T-helper 9 cell (primary cell): ENCODE results near the gene STK32A.

Source experiments
- DNase-seq: peaks from one replicate; pipeline ENCODE4 v3.0.0-alpha.2; 2020

Gene STK32A

DNA sequence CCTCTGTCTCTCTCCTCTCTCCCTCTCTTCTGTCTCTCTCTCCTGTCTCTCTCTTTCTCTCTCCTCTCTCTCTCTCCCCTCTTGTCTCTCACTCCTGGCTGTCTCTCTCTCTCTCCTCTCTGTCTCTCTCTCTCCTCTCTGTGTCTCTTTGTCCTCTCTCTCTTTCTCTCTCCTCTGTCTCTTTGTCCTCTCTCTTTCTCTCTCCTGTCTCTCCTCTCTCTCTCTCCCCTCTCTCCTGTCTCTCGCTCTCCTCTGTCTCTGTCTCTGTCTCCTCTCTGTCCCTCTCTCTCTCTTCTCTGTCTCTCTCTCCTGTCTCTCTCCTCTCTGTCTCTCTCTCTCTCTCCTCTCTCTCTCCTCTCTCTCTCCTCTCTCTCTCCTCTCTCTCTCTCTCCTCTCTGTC is 25.0 kb downstream of the STK32A start:
- no peak for DNase-seq

DNA sequence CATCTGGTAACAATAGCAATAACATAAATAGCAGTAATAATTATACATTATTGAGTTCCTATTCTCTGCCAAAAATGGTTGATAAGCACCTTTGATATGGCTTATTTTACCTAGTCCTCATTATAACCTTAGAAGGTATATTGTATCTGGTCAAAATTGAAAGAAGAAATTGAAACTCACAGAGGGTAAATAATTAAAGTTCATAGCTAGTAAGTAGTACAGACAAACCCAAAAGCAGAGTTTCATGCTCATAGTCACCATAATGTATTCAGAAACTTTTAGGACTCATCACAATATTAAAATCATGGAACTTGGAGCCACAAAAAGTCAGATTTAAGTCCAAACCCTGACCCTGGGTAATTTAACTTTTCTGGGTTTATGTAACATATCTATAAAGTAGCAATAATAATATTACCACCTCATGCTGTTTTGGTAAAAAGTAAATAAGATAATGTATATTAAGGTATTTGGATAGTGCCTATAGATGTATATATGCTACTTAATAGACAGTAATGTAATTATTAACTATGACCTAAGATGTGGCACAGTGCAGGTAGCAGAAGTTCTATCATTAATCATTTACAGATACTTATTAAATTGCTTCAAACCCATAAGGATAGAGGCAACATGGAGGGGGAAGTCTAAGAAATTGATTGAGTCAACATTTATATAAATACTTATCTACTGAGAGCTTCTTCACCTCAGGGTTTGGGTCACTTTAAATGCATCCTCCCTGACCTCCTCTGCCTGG is 32.4 kb downstream of the STK32A start:
- DNase-seq: no peak

DNA sequence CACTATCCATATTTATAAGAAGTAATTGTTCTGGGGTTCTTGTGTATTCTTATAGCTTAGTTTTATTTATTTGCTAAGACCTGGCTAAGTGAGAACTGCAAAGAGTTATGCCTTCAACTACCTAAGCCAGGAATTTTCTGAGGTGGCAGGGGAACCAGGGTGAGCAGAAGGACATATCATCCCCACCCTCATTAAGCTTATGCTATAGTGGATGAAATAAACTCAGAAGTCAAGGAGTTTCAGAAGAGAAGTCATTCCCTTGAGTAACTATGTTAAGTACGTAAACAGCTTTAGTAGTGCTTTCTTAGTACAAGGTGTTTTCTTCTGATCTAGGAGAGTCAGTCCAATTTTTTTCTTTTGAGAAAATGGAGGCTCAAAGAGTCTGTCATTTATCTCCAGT is 41.7 kb downstream of the STK32A start:
- DNase-seq: no peak

DNA sequence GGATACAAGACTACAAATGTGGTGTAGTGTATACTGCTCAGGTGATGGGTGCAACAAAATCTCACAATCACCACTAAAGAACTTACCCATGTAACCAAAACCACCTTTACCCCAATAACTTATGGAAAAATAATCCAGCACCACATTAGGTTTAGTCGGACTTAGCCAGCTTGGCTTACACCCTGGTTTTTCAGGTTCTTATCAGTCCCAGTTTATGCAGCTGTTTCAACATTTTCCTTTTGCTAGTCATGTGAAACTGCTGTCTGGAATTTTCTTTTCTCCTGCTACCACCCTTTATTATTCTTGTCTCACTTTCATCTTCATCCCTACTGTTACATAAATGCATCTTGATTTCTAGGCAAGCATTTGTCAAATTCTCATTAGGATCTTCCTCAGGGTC is 51.5 kb downstream of the STK32A start:
- no peak for DNase-seq

DNA sequence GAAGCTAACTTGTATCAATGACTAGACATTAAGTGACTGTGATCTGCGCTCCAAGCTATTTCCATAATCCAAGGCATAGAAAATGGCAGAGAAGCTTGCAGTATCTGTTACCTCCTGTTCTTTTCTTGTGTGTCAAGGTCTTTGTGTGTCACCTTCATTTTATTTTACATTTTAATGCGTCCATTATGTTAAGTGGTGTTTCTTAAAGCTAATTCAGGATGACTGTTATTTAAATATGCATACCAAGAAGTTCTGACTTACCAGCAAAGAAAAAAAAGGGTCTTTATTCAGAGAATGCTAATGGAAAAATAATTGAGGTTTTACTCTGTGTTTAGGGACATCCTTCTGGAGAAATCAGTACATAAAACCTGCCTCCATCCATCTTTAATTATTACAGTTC is 52.3 kb downstream of the STK32A start:
- DNase-seq: no peak

DNA sequence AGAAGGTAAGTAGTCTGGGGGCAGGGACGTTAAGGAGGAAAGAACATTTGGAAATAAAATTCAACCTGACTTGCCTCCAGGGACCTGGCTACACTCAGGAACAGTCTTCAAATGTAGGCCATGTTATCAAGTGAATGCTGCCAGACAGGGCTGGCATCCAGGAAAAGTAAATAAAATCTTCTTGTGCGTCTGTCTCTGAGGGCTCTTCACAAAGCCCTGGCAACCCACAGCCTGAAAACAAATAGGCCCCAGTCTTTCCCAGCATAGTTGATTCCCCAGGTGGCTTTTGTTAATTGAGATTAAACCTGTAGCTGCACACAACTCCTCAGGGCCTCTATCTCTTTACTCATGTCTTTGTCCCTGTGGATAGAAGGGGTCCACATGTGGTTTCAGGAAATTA is 55.4 kb downstream of the STK32A start:
- DNase-seq: no peak

DNA sequence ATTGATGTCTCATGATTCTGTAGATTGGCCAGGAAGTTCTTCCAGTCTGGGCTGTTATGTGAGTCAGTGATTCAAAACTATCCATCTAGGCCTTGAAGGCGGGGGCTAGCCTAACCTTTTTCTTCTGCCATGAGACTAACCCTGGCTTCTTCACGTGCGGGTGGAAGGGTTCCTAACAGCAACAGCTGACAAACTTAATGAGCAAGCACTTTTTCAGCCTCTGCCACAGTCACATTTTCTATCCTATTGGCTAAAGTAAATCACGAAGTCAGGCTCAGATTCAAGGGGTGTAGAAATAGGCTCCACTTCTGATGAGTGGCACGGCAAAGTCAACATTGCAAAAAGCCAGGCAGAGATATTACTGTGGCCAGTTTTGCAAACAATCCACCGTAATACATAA is 68.4 kb downstream of the STK32A start:
- DNase-seq: no peak

DNA sequence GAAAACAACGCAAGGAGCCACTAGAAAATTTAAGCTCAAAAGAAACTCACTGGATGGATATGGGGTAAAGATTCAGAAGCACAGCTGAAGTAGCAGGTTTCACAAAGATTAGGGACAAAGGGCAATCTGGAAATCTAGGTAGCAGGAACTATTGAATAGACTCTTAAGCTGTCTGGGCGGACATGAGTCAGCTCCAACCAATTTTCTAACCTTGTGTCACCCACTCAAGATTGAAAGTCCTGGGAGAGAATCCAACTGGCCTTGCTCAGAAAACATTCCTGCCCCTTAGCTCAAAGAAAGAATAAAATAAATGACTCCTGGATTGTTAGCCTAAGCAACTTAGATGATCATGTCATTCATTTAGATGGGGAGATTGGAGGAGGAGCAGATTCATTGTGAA is 69.2 kb downstream of the STK32A start:
- no peak for DNase-seq

DNA sequence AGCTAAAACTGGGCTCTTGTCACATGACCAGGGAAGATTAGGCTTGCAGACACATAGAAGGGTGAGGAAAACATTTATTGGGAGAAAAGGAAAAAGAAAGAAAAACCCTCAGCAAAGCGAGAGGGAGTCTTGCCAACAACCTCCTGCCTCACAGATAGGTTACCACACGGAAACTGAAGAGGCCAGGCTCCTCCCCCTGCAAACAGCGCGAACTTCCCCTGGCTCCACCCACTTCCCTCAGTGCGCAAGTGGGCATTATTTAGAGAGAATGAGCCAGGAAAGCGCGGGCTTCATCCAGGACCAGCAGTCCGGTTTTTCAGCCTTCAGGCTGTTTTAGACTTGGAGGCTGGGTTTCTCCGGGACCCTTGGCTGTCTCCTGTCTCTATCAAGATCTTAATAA is 70.3 kb downstream of the STK32A start:
- no peak for DNase-seq

DNA sequence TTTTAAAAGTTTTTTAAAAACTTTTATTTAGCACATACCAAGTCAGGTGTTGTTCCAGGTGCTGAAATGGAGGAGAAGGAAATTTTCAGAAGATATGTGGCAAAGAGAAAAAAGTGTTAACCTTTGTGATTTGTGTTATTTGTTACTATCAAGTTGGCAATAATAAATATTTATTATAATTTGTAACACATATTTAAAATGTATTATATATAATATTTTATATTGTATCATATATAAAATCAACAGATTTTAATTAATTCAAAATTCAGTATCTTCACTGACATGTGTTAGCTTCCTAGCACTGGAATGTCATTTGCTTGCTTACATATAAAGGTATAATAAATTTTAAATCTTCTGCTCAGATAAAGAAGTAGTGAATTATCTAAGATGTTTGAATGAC is 71.5 kb downstream of the STK32A start:
- no peak for DNase-seq

DNA sequence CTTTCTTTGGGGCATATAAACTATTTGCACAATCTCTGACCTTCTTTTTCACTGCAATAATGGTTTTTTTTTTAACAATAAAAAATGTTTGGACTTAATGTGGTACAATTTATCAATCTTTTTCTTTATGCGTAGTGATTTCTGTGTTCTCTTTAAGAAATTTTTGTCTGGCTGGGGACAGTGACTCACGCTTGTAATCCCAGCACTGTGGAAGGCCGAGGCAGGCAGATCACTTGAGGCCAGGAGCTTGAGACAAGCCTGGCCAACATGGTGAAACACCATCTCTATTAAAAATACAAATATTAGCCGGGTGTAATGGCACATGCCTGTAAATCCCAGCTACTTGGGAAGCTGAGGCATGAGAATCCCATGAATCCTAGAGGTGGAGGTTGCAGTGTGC is 72.3 kb downstream of the STK32A start:
- DNase-seq: no peak

DNA sequence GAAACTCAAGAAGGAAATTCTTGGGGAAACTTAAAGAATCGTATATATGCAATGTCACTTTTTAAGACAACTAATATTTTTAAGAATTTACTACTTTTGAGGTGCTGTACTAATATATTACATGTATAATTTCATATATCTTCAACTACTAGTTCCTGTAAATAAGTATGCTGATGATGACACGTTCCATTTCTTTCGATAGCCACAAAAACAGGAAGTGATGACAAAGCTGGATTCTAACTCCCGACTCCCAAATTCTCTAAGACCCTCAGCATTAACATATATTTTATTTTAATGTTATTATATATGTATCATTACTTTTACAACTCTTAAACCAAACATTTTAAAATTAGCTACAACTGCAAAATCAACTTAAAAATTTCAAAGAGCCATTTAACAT is 74.8 kb downstream of the STK32A start:
- no peak for DNase-seq

DNA sequence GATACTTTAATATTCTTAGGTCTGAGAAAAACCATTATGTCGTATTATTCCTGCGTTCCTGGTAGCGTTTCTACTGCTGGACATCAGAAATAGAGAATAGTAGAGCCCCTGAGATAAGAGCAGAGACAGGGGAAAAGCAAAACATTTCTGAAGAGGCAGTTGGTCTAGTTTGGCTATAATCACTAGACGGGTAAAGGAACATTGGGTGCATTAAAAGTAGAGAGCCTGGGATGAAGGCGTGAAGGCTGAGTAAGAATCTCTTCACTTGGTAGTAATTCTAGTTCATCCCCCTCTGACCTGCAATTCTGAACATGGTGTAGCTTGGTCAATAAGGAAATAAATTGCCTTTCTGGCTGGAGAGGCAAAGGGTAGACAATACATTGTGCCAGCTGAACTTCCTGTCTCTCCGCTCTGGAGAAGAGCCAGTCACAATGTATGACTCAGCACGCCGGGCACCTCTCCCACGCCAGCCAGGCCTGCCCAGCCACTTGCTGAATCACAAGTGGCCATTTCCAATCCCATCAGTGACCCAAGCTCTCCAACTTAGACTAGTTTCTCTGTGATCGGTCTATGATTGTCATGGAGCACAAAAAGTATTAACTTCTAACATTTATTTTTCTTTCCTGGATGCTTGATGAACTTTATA is 75.4 kb downstream of the STK32A start:
- DNase-seq: no peak

DNA sequence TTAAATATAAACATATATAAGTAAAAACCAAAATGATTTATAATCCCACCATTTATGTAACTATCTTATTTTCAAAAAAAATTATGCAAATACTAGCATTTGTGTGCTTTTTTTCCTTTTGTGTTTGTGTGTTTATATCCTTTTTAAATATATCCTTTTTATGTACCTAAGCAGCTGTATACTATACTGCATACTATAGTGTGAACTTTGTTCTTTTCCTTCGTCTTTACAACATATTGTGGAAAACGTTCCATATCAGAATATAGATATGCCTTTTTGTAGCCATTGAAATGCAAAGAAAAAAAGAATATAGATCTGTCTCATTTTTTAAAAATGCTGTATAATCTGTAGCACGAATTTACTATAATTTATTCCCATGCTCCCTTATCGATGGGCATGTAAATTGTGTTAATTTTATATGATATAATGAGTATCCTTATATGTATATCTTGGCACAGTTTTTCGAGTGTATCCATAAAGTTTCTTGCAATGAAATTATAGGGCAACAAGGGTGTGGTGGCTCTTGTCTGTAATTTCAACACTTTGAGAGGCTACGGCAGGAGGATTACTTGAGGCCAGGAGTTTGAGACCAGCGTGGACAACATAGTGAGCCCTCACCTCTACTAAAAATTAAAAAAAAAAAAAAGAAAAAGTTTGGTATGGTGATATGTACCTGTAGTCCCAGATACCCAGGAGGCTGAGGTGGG is 83.3 kb downstream of the STK32A start:
- no peak for DNase-seq

DNA sequence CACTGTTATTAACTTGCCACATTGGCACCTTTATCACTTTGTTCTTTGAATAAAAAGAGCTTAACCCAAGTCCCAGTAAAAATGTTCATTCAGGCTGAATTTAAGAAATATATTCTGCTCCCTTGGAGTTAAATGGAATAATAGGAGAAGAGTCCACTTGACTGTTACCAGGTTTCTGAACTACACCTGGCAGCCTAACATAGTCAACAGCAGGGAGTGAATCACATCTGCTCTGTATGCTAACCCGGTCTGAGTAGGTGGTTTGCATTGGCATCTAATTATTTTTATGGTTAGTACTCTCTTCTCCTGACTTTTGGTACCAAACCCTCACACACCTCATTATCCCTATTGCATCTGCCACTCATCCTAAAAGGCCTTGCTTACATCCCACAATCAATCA is 86.7 kb downstream of the STK32A start:
- DNase-seq: no peak

DNA sequence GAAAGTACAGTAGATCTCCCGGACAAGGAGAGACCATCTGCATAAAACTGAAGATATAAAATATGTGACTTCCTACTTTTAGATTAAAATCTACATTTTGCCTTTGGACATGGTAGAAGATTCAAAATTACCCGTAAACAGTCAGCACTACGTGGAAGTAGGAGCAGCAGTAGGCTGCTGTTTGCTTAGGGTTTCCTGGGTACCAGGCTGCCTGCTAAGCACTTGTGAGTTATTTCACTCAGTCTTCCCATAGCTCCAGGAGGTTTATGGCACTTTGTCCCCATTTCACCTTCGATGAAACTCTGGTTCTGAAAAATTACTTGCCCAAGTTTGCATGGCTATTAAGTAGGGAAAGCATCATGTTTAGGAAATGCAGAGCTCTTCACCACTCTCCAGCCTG is 92.6 kb downstream of the STK32A start:
- DNase-seq: no peak

DNA sequence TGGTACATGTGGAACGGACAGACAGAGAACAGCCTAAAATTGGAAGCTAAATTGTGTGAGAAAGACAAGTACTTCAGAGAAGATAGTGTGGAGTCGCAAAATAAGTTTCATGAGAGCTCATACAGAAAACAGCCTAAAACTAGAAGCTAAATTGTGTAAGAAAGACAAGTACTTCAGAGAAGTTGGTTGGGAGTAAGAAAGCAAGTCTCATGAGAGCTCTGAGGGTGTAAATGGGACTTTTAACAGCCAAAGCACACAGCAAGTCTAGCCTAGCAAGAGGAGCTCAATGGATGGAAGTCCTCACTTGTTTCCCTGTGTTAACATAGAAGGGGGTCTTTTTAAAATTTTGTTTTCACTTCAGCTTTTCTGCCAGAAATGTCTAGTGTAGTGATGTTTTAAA is 93.1 kb downstream of the STK32A start:
- no peak for DNase-seq

DNA sequence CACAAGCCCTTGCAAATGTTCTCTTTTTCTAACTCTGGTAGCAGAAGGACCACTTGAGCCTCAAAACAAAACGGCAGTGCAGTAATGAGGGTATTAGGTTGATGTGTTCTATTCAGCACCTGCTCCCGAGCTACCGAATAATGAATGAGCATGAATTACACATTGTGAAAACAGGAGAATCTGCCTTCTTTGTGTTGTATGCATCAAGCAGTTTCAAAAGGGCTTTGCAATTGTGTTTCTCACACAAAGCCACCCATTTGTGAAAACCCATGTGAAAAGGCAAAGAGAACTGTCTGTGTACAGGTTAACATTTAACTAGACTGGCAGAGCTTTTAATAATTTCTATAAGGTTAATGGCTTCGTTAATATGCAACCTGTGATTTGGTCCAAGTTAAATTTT is 97.8 kb downstream of the STK32A start:
- DNase-seq: no peak

DNA sequence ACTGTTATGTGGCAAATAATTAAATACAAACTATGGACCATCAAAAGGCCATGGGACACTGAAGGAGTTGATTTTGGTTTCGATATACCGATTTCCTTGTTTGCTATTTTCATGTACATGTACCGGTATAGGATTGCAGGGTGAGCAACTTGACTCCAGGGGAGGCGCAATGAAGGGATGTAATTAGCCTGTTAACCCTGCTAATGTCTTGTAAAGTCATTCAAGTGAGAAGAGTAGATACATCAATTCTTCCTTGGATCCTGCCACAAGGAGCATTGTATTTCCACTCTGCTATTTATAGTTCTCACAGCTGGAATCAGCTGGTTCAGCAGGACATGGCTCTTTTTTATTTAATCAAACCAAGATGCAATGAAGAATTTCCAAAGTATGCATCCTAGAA is 102.0 kb downstream of the STK32A start:
- DNase-seq: no peak

DNA sequence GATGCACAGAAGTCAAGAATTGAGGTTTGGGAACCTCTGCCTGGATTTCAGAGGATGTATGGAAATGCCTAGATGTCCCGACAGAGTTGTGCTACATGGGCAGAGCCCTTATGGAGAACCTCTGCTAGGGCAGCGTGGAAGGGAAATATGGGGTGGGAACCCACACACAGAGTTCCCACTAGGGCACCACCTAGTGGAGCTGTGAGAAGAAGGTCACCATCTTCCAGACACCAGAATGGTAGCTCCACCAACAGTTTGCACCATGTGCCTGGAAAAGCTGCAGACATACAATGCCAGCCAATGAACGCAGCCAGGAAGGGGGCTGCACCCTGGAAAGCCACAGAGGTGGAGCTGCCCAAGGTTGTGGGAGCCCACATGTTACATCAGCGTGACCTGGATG is 104.5 kb downstream of the STK32A start:
- no peak for DNase-seq

DNA sequence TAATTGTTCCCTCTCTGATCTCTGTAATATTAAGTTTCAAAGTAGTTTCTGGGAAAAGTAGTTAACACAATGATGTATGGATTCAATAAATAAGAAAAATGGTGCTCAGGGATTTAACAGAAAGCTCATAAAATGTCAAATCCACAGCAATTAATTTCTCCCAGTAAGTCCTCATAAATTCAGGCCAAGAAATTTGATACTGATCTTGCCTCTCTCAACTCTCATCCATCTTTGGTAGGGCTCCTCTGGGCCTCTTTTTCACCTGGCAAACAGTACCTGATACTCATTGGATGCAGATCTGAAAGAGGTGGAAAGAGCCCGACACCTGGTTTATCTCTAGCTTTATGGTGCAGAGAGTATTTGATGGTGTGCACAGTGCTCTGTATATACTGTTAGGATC is 106.1 kb downstream of the STK32A start:
- no peak for DNase-seq

DNA sequence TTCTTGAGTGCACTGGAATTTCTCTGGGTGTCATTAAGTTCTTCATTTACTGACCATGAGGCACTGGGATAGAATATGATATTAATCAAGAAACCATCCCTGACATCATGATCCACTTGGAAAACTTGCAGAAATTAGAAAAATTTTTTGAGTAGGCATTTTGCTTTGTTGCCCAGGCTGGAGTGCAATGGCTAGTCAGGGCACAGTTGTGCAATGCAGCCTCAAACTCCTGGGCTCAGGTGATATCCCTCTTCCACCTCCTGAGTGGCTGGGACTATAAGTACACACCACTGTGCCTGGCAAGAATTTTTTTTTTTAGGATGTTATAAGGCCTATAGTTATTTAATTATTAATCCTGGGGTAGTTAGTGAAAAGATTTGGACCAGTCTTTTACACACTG is 106.5 kb downstream of the STK32A start:
- no peak for DNase-seq

DNA sequence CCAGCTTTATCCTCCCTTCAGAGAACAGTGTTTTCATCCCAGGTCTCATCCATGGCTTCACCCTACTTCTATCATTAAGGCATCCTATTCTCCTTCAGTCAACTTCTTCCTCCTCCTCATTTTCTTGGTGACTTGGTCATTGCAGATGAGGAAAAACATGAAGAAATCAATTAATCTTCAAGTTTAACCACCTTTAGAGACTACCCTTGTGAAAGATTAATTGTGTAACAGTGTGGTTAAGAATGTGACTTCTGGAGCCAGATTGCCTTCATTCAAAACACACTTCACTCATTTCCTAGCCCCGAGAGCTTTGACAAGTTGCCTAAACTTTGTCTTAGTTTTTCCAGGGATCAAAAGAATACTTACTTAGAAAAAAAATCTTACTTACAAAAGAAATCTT is 110.0 kb downstream of the STK32A start:
- DNase-seq: no peak

DNA sequence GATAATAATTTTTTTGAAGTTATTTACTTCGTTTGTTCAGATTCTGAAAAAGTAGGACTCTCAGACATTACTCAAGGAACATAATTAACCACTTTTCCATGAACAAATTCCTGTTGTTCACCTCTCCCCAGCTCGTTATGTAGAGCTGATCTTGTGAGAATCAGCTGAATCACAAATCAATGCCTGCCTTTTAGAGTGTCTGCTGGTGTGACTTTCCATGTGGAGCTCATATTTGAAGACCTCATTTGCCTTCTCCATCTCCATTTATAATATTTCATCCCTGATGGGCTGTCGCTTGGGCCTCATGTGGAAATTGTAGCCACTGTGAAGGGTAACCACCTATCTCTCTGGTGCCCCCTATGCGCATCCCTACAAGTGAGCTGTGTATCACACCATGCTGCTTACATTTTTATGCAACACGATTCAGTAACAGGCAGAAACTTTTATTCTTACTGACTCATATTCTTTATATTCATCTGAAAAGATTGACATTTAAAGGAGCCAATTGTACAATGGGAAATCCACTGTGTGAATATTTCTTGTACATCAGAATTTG is 111.3 kb downstream of the STK32A start:
- DNase-seq: no peak
